Daoy (cell line): ENCODE data around the gene TMEM47. TPM values are rescaled to one million over a fixed set of nuclear protein-coding genes. Genes with fewer than 3 reads are reported as not detected.

Experiments
- DNase-seq: peaks from one replicate; pipeline ENCODE4 v3.0.0-alpha.2; 2015; ENCODE audit warnings: low read depth
- total RNA-seq: library from RNA; depleted of rRNA; stranded (reverse); fragments of >200 nt; shearing (Covaris generic); gene quantifications from 2 replicates; pipeline ENCODE4 v1.2.3, GENCODE V29; 2014; rRNA removed

Gene TMEM47
- 1.9 and 4.7 TPM in 2 replicates for total RNA-seq

DNA sequence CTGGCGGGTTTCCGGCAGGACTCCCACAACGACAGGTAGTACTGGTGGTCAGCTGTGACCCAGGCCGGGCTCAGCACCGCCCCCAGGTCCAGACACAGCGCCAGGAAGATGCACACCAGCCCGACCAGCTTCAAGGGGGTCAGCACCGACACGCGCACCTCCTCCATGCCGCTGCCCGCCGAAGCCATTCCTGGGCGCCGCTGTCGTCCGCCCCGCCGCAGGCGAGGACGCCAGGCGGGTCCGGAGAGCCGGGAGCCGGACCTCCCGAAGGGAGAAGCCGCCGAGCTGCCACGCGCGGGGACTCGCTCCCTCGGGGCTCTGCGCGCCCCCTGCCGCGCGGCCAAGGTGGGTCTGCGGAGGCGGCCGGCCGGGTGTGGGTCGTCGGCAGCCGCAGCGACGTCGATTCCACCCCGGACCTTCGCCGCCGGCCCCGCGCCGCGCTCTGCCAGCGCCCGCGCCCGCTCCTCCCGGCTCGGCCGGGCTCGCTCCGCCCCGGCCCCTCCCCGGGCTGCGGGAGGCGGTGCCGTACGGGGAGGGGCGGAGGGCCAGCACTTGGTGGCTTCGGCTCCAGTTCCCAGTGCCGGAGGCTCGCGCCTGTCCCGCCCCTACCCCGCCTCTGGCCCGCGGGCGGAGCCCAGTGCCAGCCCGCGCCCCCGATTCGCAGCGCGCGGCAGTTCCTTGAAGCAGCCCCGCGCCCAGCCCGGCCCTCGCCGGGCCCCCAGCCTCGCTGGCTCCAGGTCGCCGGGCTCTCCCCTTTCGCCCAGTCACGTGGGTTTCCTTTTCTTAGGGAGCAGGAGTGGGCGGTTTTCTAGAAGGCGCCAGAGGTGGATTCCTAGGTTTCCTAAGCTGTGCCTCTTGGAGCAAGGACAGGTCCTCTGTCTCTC, at the start of gene TMEM47:
TSS of gene TMEM47 (minus strand) at position 444 of the 884 bp plus-strand sequence. CDS start at position 188, 256 bp downstream.
- peak; percentile 69 for DNase-seq

DNA sequence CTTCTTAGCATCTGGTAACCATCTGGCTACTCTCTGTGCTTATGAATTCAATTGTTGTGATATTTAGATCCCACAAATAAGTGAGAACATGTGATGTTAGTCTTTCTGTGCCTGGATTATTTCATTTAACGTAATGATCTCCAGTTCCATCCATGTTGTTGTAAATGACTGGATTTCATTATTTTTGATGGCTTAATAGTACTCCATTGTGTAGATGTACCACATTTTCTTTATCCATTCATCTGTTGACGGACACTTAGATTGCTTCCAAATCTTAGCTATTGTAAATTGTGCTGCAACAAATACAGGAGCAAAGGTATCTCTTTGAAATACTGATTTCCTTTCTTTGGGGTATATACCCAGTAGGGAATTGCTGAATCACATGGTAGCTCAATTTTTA, 30.0 kb upstream of the TMEM47 start:
- DNase-seq = no peak

DNA sequence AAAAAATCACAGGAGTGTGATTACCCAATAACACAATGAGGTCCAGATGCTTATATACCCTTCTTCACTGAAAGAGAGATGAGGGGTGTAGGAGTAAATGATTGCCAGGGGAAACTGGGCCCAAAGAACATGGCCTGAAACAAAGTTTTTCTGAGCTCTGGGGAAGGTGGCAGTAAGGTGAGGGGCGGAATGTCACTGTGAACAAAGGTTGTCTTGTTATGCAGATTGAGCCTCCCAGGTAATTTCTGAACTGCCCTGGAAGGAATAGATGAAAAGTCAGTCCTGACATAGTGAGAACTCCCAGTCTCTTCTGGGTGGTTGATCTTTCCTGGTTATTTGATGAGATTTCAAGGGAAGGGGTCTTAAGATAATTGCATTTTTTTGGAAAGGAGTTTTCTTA, 2.5 kb upstream of the TMEM47 start:
- no peak for DNase-seq

DNA sequence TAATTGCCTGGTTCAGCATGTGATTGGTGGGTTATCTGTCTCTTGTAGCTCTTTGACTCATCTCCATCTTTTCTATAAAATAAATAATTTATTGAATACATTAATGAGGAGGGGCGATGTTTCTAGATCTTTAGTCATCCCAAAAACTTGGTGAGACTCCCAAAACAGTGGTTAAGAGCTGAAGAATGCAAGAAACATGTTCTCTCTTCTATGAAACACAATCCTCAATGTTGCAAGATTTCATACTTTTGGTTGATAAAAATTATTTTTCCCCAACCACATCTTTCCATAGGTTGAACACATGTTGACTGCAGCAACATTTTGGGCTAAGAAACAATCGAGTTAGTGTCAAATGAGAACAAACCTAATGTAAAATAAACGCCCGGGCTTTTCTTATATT, 1.2 kb upstream of the TMEM47 start:
- no peak for DNase-seq

DNA sequence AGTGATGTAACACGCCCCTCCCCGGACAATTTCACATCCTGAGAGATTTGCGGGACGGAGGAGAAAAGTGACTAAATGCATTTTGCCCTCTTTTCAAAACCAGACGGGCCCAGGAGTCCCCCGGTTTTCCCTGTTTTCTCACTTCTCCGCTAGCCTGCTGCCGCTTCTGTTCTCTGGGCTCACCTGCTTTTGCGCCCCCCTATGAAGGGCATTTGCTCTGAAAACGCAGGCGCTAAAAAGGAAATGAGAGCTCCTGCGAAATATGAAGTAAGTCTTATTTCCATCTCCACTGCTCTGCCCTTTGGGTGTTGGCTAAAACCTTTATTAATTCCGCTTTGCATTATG, 613 bp upstream of the TMEM47 start:
- no peak for DNase-seq

DNA sequence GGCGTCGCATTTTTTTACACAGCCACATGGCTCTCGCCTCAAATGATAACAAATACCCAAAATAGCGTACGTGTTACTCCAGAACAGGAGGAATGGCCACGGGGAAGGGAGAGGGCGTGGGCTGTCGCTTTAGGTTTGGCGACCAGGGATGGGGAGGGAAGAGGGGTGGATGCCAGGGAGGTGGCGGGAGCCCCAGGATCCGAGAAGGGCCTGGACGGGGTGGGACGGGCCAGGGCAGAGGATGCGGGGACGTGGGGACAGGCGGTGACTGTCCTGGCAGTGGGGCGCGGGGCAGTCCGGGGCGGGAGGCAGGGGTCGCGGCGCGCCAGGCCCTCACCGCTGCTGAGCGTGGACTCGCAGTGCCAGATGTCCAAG, 631 bp downstream of the TMEM47 start:
- peak; percentile 0 for DNase-seq

DNA sequence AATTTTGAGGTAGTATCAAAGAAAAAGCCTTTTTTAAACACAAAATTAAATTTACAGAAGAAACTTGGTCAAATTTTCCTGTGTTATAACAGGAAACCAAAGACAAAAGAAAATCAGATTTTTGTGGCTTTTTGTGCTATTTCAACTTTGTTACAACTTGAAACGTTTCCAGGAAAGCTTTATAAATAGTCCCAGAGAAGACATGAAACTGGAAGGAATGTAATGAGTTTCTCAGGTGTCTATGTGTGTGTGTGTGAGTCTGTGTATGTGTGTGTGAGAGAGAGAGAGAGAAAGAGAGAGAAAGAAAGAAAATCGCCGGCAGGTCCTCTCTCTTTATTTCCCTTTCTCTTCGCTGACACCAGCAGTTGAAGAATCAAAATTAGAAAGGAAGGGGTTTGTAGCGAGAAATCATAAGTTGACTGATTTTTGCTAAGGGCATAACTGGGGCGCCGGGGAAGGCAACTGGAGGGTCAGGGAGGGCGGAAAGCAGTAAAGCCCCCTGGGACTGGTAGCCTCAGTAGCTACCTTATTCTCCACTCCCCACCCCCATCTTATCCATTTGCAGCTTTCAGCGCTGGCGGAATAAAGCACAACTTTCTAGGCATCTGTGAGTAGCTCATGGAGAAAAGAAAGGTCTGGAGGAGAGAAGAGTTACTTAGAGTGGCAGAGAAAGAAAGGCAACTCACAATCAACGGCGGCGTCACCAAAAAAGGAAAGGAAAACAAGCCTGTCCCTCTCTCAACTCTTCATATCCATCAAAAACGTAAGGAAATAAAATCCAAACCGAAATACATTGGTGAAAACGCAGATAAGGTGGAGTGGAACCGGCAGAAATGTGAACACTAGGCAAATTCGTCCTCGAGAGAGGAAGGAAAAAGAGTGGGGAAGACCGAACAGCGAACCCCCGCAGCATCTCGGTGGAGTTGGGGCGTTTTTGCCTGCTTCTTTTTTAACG, 1.3 kb downstream of the TMEM47 start:
- DNase-seq = no peak

DNA sequence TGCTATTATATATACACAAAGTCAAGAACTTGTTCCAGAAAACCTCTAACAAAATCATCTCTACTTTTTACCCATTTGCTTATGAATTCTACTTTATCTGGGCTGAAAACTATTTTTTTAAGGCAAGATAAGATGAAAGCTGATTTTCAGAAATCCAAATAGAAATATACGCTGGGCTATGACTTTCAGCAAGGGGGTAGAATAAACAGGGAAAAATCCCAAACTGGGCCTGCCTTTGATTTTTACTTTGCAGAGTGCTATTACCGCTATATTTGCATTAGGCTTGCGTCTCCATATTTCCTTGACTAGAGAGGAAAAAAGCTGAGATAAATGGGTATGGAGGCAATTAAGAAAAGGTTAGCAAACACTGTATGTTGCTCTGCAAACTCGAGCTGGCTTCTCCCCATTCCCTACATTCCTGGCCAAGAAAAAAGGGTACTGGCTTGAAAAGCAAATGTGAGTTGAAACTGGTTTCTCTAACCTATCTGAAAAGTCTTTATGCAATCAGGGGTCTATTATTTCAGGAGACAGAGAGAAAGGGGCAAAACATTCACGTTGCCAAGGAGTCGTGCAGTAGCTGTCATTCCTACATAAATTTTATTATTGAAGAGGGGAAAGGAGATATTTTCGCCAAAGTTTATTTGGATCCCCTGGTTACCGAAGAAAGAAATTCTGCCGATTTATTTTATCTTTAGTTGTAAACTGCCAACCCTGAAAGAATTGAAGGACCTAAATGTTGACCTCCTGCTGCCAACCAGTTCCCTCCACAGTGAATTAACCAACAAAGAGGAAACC, 2.2 kb downstream of the TMEM47 start:
- DNase-seq = no peak

DNA sequence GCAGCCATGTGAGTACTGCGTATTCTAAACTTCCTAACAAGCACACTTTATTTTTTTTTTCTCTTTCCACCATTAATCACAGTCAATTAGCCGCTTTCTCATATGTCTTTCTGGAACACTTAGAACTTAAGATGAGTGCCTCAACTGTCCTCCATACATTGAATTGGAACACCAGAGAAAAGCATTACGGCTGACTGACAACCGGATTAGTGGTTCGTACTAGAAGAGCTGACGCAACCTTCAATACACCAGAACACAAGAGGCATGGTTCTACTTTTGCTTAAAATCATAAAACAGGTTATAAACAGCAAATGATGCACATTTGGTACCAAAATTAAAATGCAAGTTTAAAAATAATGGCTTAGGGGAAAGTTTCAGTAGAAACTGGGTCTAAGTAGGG, 3.3 kb downstream of the TMEM47 start:
- DNase-seq = peak; percentile 3

DNA sequence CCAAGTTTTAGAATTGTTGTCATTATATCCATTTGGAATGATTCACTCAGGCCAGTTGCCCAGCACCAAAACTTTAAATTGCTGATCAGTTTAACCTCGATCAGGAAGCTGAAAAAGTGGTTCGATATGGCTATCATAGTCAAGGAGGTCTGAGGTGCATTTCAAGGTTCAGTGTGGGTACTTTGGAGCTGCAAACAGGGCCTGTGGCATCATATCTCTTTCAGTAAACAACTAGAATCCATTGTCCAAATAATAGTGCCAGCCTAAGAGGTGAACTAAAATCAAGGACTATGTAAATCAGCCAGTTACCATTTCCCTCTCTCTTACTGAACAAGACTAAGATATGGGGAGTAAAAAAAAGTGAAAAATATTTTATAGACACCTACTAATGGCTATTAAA, 14.2 kb downstream of the TMEM47 start:
- no peak for DNase-seq

DNA sequence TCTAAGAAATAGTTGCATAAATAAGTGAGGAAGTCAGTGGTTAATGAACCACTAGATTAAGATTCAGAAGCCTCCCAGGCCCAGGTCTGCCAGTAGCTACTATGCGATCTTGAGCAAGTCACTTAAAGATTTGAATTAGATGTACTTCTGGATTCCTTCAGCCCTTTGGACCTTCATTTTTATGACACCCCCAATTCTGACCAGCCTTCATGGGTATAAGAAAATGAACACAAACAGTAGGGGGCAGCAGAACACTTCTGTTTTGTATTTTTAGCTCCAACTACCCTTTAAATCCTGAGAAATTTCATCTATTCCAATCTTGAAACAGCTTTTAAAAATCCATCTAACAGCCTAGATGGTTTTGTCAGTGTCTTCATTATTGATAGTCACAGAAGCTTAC, 19.0 kb downstream of the TMEM47 start:
- peak; percentile 2 for DNase-seq

DNA sequence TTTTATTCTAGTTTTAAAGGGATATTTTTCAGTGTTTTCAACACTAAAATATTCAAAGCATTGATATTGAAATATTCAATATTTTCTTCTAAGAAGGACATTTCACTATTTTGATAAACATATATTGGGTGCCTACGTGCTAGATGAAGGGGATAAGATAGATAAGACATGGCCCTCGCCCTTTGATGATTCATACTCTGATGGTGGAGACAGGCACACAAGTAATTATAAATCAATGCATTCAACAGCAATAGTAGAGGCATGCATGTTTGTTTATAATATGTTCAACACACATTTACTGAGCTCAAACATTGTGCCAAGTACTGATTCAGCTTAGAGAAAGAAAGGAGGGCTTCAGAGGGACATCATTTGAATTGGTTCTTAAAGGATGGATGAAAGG, 22.7 kb downstream of the TMEM47 start:
- DNase-seq = no peak

DNA sequence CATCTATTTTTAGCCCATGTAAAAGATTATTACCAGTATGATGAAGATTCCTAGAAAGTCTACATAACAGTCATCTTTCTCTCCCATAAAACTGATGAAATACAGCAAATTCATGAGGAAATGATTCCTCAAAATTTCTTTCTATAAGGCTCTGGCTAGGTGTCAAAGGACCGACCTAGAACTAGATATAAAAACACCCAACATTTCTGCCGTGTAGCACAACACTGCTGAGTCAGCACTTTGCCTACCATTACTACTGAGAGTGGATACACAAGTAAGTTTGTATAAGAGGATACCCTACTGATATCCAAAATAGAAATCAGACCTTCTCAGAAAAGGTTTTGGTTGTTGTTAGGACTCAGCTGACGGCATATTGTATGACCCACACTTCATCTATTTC, 24.7 kb downstream of the TMEM47 start:
- no peak for DNase-seq

DNA sequence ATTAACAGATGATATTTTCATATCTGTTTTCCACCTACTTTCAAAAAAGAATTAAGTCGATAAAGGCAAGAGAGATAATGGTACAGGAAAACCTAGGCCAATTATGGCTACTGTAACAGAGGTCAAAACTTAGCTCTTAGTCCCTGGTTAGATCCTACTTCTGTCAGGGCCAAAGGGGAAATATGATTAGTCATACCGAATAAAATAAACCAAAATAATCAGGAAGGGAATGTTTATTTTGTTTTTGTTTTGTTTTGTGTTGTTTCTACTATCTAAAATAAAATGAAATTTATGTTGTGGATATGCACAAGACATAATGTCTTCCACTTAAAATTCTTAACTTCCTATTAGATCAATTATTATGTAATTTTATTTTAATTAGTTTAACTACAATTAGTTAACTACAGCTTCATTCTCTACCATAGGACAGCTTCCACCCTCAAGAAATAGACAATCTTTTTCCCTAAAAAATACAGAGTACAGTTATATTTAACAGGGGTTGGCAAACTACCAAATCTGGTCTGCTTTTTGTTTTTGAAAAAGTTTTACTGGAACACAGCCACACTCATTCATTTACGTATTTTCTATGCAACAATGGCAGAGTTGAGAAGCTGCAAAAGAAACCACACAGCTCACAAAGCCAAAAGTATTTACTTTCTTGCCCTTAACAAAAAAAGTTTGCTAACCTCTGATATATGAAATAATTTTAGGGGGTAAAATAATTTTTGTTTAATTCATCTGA, 25.4 kb downstream of the TMEM47 start:
- no peak for DNase-seq

DNA sequence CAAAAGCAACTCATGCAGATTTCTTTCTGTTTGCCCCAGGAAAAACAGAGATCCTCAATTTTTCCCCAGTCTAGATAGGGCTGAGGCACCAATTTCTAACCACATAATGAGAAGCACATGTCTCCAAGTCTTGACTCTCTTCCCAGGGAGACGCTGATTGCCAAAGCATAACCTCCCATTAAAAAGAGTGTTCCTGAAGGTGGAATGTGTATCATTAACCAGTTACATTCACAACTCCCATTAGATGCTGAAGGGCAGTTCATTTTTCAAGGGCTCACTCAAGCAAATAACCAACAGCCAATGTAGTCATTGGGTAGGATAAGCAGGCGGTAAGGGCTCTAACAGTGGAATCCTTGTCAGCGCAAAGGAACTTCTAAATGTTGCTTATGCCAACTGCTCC, 27.5 kb downstream of the TMEM47 start:
- DNase-seq = no peak

DNA sequence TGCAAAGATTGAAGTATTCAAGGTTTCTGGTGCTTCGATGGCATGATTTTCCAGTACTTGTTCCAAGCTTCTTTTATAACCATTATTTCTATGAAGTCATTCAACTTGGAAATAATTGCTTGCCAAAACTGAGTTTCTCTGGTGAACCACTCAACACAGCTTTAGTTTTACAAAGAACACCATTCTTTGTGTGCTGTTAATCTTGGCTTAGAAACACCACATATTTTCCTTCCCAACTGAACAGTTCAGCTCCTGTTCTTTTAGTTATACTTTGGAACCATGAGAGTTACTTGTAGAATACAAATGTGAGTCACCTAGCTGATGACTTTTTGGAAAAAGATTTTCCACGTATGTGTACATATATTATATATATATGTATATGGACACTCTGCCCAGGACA, 32.7 kb downstream of the TMEM47 start:
- no peak for DNase-seq

DNA sequence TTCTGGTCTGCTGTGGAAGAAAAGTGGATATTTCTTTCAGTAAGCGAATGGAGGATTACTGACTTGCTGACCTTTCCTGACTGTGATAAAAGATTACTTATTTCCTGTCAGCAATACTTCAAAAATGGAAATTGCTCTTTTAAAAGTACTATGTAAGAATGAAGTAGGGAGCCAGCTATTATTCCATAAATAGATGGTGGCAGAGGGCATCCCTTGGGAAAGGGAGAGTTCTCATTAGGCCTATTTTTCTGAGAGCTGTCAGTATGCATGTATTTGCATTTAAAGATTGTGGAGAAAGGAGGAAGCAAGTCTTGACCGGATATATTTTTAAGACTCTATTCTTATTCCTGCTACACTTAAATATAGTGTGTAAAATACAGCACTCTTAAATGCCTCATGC, 37.2 kb downstream of the TMEM47 start:
- no peak for DNase-seq

DNA sequence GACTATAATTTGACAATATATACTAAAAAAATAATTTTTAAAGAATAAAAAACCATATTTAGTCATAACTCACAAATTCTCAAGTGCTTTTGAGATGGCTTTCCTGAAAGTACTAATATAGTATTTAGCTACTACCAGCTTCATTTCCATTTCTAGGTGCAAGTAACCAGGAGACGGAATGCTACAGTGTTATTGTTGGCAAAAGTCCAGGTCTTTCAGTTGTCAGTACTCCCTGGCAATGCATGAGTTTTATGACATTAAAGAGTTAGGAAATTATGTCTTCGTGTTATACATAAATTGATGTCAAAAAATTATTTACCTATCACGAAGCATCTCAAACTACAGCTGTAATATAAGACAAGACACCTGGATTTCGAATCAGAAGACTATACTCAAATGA, 45.0 kb downstream of the TMEM47 start:
- DNase-seq = no peak

DNA sequence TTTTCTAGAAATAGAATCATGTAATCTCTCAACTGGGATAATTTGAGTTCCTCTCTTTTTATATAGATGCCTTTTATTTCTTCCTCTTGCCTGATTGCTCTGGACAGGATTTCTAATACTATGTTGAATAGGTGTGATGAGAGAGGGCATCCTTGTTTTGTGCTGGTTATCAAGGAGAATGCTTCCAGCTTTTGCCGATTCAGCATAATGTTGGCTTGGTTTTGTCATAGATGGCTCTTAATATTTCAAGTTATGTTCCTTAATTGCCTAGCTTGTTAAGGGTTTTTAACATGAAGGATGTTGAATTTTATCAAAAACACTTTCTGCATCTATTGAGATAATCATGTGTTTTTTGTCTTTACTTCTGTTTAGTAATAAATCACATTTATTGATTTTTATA, 58.7 kb downstream of the TMEM47 start:
- DNase-seq = no peak

DNA sequence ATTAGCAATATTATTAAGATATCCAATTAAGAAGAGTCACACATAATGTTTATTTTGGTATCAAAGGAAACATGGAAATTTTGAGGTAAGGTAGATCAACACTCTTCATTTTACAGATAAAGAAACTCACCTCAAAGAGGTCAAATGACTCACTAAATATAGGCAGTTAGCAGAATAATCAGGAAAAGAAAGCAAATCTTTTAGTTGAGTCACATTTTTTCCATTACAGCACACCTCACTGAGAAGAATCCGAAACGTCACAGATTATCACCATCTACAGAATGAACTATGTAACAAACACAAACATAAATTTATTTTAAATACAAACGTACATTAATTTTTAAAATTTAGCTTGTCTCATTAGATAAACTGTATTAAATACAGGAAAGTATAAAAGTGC, 70.1 kb downstream of the TMEM47 start:
- DNase-seq = no peak

DNA sequence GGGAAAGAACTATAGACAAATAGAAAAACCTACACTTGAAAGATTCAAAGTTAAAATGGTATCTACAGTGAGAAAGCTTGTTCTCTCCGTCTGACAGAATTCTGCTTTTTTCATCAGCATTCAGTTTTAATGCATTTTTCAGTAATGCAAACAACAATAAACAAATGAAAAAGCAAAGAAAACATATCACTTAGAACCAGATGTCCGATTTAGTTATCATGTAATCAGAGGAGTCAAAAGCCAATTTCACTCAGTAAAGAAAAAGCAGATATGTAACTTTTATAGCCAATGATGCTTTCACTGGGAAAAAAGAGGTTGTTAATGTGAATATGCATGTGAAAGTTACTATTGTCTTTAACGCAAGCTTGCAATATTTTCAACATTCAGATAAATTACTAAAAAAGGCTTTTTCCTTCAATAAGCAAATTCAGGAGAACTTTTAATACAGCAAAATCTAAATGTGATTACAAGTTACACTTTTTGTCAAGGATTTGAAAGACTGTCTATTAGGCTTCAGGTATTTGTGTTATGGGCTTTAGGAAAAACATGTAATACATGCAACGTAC, 70.7 kb downstream of the TMEM47 start:
- DNase-seq = no peak
